MM.1S (cell line): ENCODE results near the gene PPP4C.

Source experiments
- DNase-seq: peaks from one replicate; pipeline ENCODE4 v3.0.0-alpha.2; 2015
- H2AFZ ChIP-seq: fragments of 300-600 bp; sonication (generic); 2 replicates; pipeline ENCODE4 v1.6.0; 2016; ENCODE audit warnings: antibody characterized with exemption, low read length
- H3F3A ChIP-seq: fragments of 300-600 bp; sonication (generic); 2 replicates; pipeline ENCODE4 v1.6.1; 2016; ENCODE audit warnings: mild to moderate bottlenecking, antibody characterized with exemption, low read length, moderate library complexity, mixed read lengths; ENCODE audit not compliant: insufficient read depth
- H3K27ac ChIP-seq: fragments of 300-600 bp; sonication (generic); 2 replicates; pipeline ENCODE4 v1.5.1; 2016; ENCODE audit warnings: mild to moderate bottlenecking, low read length
- H3K27me3 ChIP-seq: fragments of 300-600 bp; sonication (generic); replicated peaks from 2 replicates; pipeline ENCODE4 v1.6.0; 2016; ENCODE audit warnings: low read length; ENCODE audit not compliant: insufficient read depth
- H3K36me3 ChIP-seq: fragments of 300-600 bp; sonication (generic); replicated peaks from 2 replicates; pipeline ENCODE4 v1.6.1; 2016; ENCODE audit warnings: mild to moderate bottlenecking, low read length, mixed read lengths; ENCODE audit not compliant: insufficient read depth
- H3K4me1 ChIP-seq: fragments of 300-600 bp; sonication (generic); 2 replicates; pipeline ENCODE4 v1.6.1; 2016; ENCODE audit warnings: low read length, mixed read lengths
- H3K4me2 ChIP-seq: fragments of 300-600 bp; sonication (generic); 2 replicates; pipeline ENCODE4 v1.6.0; 2016; ENCODE audit warnings: low read depth, low read length
- H3K4me3 ChIP-seq: fragments of 300-600 bp; sonication (generic); 2 replicates; pipeline ENCODE4 v1.5.1; 2016; ENCODE audit warnings: low read length, mixed read lengths
- H3K79me2 ChIP-seq: fragments of 300-600 bp; sonication (generic); 2 replicates; pipeline ENCODE4 v1.6.1; 2016; ENCODE audit warnings: mixed run types, low read length, mixed read lengths
- H3K9ac ChIP-seq: fragments of 300-600 bp; sonication (generic); 2 replicates; pipeline ENCODE4 v1.6.1; 2016; ENCODE audit warnings: low read length, mixed read lengths
- H3K9me2 ChIP-seq: fragments of 300-600 bp; sonication (generic); replicated peaks from 2 replicates; pipeline ENCODE4 v1.6.1; 2016; ENCODE audit warnings: mild to moderate bottlenecking, low read length, mixed read lengths; ENCODE audit not compliant: insufficient read depth
- H3K9me3 ChIP-seq: fragments of 300-600 bp; sonication (generic); replicated peaks from 2 replicates; pipeline ENCODE4 v1.6.1; 2016; ENCODE audit warnings: mild to moderate bottlenecking, low read length, mixed read lengths; ENCODE audit not compliant: insufficient read depth
- H4K20me1 ChIP-seq: fragments of 300-600 bp; sonication (generic); 2 replicates; pipeline ENCODE4 v1.6.1; 2016; ENCODE audit warnings: mild to moderate bottlenecking, low read length, moderate library complexity, mixed read lengths; ENCODE audit not compliant: insufficient read depth
- CTCF ChIP-seq: fragments of 300-600 bp; sonication (generic); IDR thresholded peaks from 2 replicates; pipeline ENCODE4 v1.5.1; 2016; ENCODE audit warnings: antibody characterized with exemption, low read length, mixed read lengths
- EZH2 ChIP-seq: fragments of 300-600 bp; sonication (generic); optimal IDR thresholded peaks from 2 replicates; pipeline ENCODE3; 2017; ENCODE audit warnings: low read depth, mild to moderate bottlenecking, antibody characterized with exemption, low read length, mixed read lengths
- EZH2phosphoT487 ChIP-seq: fragments of 300-600 bp; sonication (generic); IDR thresholded peaks from 2 replicates; pipeline ENCODE4 v1.6.1; 2018; ENCODE audit warnings: antibody characterized with exemption, low read length

PPP4C gene

DNA sequence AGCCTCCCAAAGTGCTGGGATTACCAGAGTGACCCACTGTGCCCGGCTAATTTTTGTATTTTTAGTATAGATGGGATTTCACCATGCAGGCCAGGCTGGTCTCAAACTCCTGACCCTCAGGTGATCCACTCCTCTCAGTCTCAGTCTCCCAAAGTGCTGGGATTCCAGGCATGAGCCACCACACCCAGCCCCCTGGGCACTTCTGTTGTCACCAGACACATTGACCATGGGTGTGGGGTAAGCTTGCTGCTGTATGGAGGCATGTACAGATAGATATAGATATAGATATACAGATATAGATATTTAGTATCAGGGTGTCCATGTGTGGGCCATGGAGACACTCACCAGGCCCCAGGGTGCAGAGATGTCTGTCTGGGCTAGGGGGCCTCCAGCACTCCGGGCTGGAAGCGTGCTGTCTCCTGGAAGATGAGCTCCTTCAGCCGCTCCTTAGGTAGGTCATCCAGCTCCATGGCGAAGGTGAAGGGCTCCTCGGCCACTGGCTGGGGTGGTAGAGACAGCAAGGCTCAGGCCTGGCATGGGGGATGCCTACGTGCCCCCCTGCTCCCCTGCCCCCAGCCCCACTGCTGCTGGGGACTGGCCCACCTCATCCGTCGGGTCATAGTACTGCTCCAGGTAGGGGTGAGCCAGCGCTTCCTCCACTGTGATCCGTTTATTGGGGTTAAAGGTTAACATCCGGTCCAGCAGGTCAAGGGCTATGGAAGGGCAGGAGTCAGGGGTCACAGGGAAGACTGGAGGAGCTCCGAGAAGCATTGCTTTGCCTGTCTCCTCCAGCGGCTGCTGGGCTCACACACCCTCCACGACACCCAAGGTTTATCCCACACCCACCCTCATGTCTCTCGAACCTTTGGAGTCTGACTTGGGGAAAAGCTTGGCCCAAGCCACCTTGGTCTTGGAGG lies 40.8 kb downstream of the PPP4C start:
- H3K9me2 ChIP-seq = no peaks in the 10 kb centered on the region
- H3K9ac ChIP-seq = no peak overlapping the region

GRCh38 chr16:30117768-30118167 lies 42.0 kb downstream of the PPP4C start:
- Histone ChIP-seq H3K9ac (no peak overlapping the region), H3K36me3 (no peaks in the 10 kb centered on the region), H3K4me3 (no peak overlapping the region), H3K4me1 (peaks cover 17% of the 10 kb centered on the region), H3K27me3 (no peaks in the 10 kb centered on the region), H3K79me2 (peaks cover 16% of the 10 kb centered on the region), H3K9me2 (no peaks in the 10 kb centered on the region), H3K4me2 (no peak overlapping the region), H2AFZ (no peak overlapping the region), H3K27ac (no peak overlapping the region), H3K9me3 (no peaks in the 10 kb centered on the region), H3F3A (peaks cover 15% of the 10 kb centered on the region), H4K20me1 (no peaks in the 10 kb centered on the region)
- no peak for TF ChIP-seq EZH2phosphoT487
- no peak for TF ChIP-seq EZH2
- TF ChIP-seq CTCF = no peak
- no peak for DNase-seq

More for the DNA sequence above, 40.8 kb downstream of the PPP4C start:
- peaks cover 4% of the 10 kb centered on the region; the same call in 1 of the 2 replicates for H3K79me2 ChIP-seq
- H3K27ac ChIP-seq = peak overlapping the region; percentile 65; the same call in 1 of the 2 replicates
- no peak for DNase-seq
- TF ChIP-seq CTCF = no peak
- no peak for TF ChIP-seq EZH2
- TF ChIP-seq EZH2phosphoT487 = no peak
- no peaks in the 10 kb centered on the region for H3K36me3 ChIP-seq
- no peaks in the 10 kb centered on the region for H3K27me3 ChIP-seq
- no peak overlapping the region for H3K4me2 ChIP-seq
- peaks cover 17% of the 10 kb centered on the region for H3K4me1 ChIP-seq
- peaks cover 15% of the 10 kb centered on the region for H3F3A ChIP-seq
- H3K9me3 ChIP-seq = no peaks in the 10 kb centered on the region
- H3K4me3 ChIP-seq = no peak overlapping the region
- no peak overlapping the region for H2AFZ ChIP-seq
- no peaks in the 10 kb centered on the region for H4K20me1 ChIP-seq

- Histone ChIP-seq H3K27me3 (no peaks in the 10 kb centered on the region), H3F3A (peaks cover 12% of the 10 kb centered on the region), H4K20me1 (no peaks in the 10 kb centered on the region), H3K36me3 (no peaks in the 10 kb centered on the region), H3K79me2 (peaks cover 17% of the 10 kb centered on the region), H3K27ac (no peak overlapping the region), H3K4me3 (no peak overlapping the region), H3K9me2 (no peaks in the 10 kb centered on the region), H3K4me1 (peaks cover 9% of the 10 kb centered on the region), H2AFZ (no peak overlapping the region), H3K4me2 (no peak overlapping the region), H3K9ac (no peak overlapping the region), H3K9me3 (no peaks in the 10 kb centered on the region)
- TF ChIP-seq CTCF = no peak
- no peak for TF ChIP-seq EZH2phosphoT487
- no peak for TF ChIP-seq EZH2
- no peak for DNase-seq
Observed at GRCh38 chr16:30119428-30119827, 43.6 kb downstream of the PPP4C start.
